HepG2 (cell line): ENCODE results near the gene GGA3. TPM values are rescaled to one million over a fixed set of nuclear protein-coding genes. Genes with fewer than 3 reads are reported as not detected.

ENCODE experiments used
- ADNP ChIP-seq: sonication (generic); formaldehyde crosslinking; IDR thresholded peaks from 2 replicates; pipeline ENCODE4 v1.4.0; 2020; ENCODE audit warnings: missing genetic modification reagents
- DR1 ChIP-seq: sonication (generic); formaldehyde crosslinking; IDR thresholded peaks from 2 replicates; pipeline ENCODE4 v1.8.0; 2021; ENCODE audit warnings: mild to moderate bottlenecking, missing genetic modification reagents, inconsistent platforms
- EEA1 ChIP-seq: sonication (generic); formaldehyde crosslinking; IDR thresholded peaks from 2 replicates; pipeline ENCODE4 v1.5.1; 2020; ENCODE audit warnings: mild to moderate bottlenecking, missing genetic modification reagents, borderline replicate concordance
- HMGA1 ChIP-seq: sonication (generic); formaldehyde crosslinking; conservative IDR thresholded peaks from 2 replicates; pipeline ENCODE4 v1.4.0; 2020; ENCODE audit warnings: missing genetic modification reagents
- HNRNPK ChIP-seq: fragments of 200-400 bp; formaldehyde crosslinking; IDR thresholded peaks from 2 replicates; pipeline ENCODE4 v1.6.1; 2018; ENCODE audit warnings: low read length, low read depth, moderate library complexity, mild to moderate bottlenecking; ENCODE audit not compliant: poor library complexity, severe bottlenecking
- KLF13 ChIP-seq: sonication (generic); formaldehyde crosslinking; IDR thresholded peaks from 2 replicates; pipeline ENCODE4 v1.4.0; 2020; ENCODE audit warnings: mild to moderate bottlenecking, missing genetic modification reagents
- KLF6 ChIP-seq: IDR thresholded peaks from 2 replicates; pipeline ENCODE4 v1.8.0; 2016; ENCODE audit warnings: missing biosample characterization, missing genetic modification reagents
- MAF1 ChIP-seq: sonication (generic); formaldehyde crosslinking; IDR thresholded peaks from 2 replicates; pipeline ENCODE4 v1.5.0; 2020; ENCODE audit warnings: missing genetic modification reagents, borderline replicate concordance
- MAFG ChIP-seq: sonication (generic); formaldehyde crosslinking; IDR thresholded peaks from 2 replicates; pipeline ENCODE4 v1.5.1; 2020; ENCODE audit warnings: mild to moderate bottlenecking, missing genetic modification reagents
- MEIS1 ChIP-seq: sonication (generic); formaldehyde crosslinking; IDR thresholded peaks from 2 replicates; pipeline ENCODE4 v1.9.0; 2021; ENCODE audit warnings: mild to moderate bottlenecking, missing genetic modification reagents, moderate library complexity, borderline replicate concordance
- NFKB2 ChIP-seq: sonication (generic); formaldehyde crosslinking; IDR thresholded peaks from 2 replicates; pipeline ENCODE4 v1.4.0; 2020; ENCODE audit warnings: missing genetic modification reagents, borderline replicate concordance
- NKX3-1 ChIP-seq: sonication (generic); formaldehyde crosslinking; IDR thresholded peaks from 2 replicates; pipeline ENCODE4 v1.5.0; 2020; ENCODE audit warnings: missing genetic modification reagents
- PAF1 ChIP-seq: IDR thresholded peaks from 2 replicates; pipeline ENCODE4 v1.6.1; 2016; ENCODE audit warnings: missing genetic modification reagents, missing compliant biosample characterization
- THYN1 ChIP-seq: sonication (generic); formaldehyde crosslinking; IDR thresholded peaks from 2 replicates; pipeline ENCODE4 v1.8.1; 2023; ENCODE audit warnings: low read depth, mild to moderate bottlenecking, moderate library complexity, missing genetic modification reagents, borderline replicate concordance
- ZFP91 ChIP-seq: sonication (generic); formaldehyde crosslinking; IDR thresholded peaks from 2 replicates; pipeline ENCODE4 v1.9.0; 2022; ENCODE audit warnings: missing genetic modification reagents, mild to moderate bottlenecking, borderline replicate concordance
- ZNF12 ChIP-seq: sonication (generic); formaldehyde crosslinking; IDR thresholded peaks from 2 replicates; pipeline ENCODE4 v1.5.0; 2020; ENCODE audit warnings: missing genetic modification reagents
- ZNF235 ChIP-seq: sonication (generic); formaldehyde crosslinking; IDR thresholded peaks from 2 replicates; pipeline ENCODE4 v1.8.1; 2023; ENCODE audit warnings: mild to moderate bottlenecking, missing genetic modification reagents, borderline replicate concordance
- ZNF337 ChIP-seq: sonication (generic); formaldehyde crosslinking; IDR thresholded peaks from 2 replicates; pipeline ENCODE4 v1.5.1; 2020; ENCODE audit warnings: missing genetic modification reagents, low read depth, mild to moderate bottlenecking, borderline replicate concordance
- ZNF547 ChIP-seq: sonication (generic); formaldehyde crosslinking; IDR thresholded peaks from 2 replicates; pipeline ENCODE4 v1.5.1; 2020; ENCODE audit warnings: mild to moderate bottlenecking, missing genetic modification reagents
- ZNF644 ChIP-seq: IDR thresholded peaks from 2 replicates; pipeline ENCODE4 v1.6.1; 2016; ENCODE audit warnings: low read depth
- ZNF670 ChIP-seq: sonication (generic); formaldehyde crosslinking; IDR thresholded peaks from 2 replicates; pipeline ENCODE4 v1.8.0; 2022; ENCODE audit warnings: mild to moderate bottlenecking, missing genetic modification reagents, borderline replicate concordance
- ZNF761 ChIP-seq: sonication (generic); formaldehyde crosslinking; conservative IDR thresholded peaks from 2 replicates; pipeline ENCODE4 v1.4.0; 2020; ENCODE audit warnings: mild to moderate bottlenecking, missing genetic modification reagents
- polyA plus RNA-seq, 8 experiments: library from polyadenylated mRNA; depleted of rRNA in 3 of 8; stranded (reverse) in 7 of 8; unstranded in 1 of 8; fragments of >200 nt; fragmentation: Illumina TruSeq in 4 of 8; extraction: Trizol in 4 of 8; gene quantifications; 2 replicates each; pipeline versions ENCODE4 v1.2.1 to v1.2.3, GENCODE V29; 2011 to 2016; ENCODE audit warnings: low read depth in 4 of 8, missing spikeins in 1 of 8, mixed read lengths in 1 of 8; ENCODE audit not compliant: insufficient read depth in 1 of 8
- total RNA-seq, 5 experiments: library from RNA; depleted of rRNA; stranded (reverse); fragments of >200 nt; fragmentation: Illumina TruSeq; extraction: Trizol; gene quantifications; 2 replicates each; pipeline ENCODE4 v1.2.3, GENCODE V29; 2016; ENCODE audit warnings: low read depth in 1 of 5
- TF ChIP-seq, protein P1 (sequence below): sonication (generic); formaldehyde crosslinking; IDR thresholded peaks from 2 replicates; pipeline ENCODE4 v1.5.0; 2020; ENCODE audit warnings: mild to moderate bottlenecking, missing genetic modification reagents
- TF ChIP-seq, protein P2 (sequence below): sonication (generic); formaldehyde crosslinking; IDR thresholded peaks from 2 replicates; pipeline ENCODE4 v1.4.0; 2020; ENCODE audit warnings: missing genetic modification reagents

GGA3 gene
- total and polyA plus RNA-seq, 2 of the 13 experiments (the other 11 are each of a cell fraction or from before 2014, with no cell fraction given): 28.4 to 43.7 TPM

GRCh38 chr17:75271233-75271954 is 10.0 kb upstream of the GGA3 start (continued):
- TF ChIP-seq, protein P1, sequence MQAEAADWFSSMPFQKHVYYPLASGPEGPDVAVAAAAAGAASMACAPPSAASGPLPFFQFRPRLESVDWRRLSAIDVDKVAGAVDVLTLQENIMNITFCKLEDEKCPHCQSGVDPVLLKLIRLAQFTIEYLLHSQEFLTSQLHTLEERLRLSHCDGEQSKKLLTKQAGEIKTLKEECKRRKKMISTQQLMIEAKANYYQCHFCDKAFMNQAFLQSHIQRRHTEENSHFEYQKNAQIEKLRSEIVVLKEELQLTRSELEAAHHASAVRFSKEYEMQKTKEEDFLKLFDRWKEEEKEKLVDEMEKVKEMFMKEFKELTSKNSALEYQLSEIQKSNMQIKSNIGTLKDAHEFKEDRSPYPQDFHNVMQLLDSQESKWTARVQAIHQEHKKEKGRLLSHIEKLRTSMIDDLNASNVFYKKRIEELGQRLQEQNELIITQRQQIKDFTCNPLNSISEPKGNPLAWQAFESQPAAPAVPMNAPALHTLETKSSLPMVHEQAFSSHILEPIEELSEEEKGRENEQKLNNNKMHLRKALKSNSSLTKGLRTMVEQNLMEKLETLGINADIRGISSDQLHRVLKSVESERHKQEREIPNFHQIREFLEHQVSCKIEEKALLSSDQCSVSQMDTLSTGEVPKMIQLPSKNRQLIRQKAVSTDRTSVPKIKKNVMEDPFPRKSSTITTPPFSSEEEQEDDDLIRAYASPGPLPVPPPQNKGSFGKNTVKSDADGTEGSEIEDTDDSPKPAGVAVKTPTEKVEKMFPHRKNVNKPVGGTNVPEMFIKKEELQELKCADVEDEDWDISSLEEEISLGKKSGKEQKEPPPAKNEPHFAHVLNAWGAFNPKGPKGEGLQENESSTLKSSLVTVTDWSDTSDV (CRISPR knock-in tag): no peak
- TF ChIP-seq ZFP91 (CRISPR knock-in tag) (peak; percentile 80; the same call in 1 of the 2 replicates), ZNF337 (CRISPR knock-in tag) (no peak), NFKB2 (CRISPR knock-in tag) (no peak; the same call in 1 of the 2 replicates), MEIS1 (CRISPR knock-in tag) (no peak), HNRNPK (peak; percentile 33), HMGA1 (CRISPR knock-in tag) (no peak), KLF6 (CRISPR knock-in tag) (no peak), ZNF644 (CRISPR knock-in tag) (no peak), NKX3-1 (CRISPR knock-in tag) (peak; percentile 60; the same call in 1 of the 2 replicates), PAF1 (CRISPR knock-in tag) (no peak), ZNF670 (CRISPR knock-in tag) (no peak), THYN1 (CRISPR knock-in tag) (no peak), EEA1 (CRISPR knock-in tag) (no peak), MAF1 (CRISPR knock-in tag) (no peak), DR1 (CRISPR knock-in tag) (peak; percentile 43), ADNP (CRISPR knock-in tag) (peak; percentile 63; the same call in 1 of the 2 replicates), MAFG (no peak), ZNF12 (no peak), KLF13 (CRISPR knock-in tag) (no peak), ZNF235 (CRISPR knock-in tag) (peak; percentile 98), ZNF547 (CRISPR knock-in tag) (peak; percentile 83), ZNF761 (CRISPR knock-in tag) (peak; percentile 72; the same call in 1 of the 2 replicates)
- TF ChIP-seq, protein P2, sequence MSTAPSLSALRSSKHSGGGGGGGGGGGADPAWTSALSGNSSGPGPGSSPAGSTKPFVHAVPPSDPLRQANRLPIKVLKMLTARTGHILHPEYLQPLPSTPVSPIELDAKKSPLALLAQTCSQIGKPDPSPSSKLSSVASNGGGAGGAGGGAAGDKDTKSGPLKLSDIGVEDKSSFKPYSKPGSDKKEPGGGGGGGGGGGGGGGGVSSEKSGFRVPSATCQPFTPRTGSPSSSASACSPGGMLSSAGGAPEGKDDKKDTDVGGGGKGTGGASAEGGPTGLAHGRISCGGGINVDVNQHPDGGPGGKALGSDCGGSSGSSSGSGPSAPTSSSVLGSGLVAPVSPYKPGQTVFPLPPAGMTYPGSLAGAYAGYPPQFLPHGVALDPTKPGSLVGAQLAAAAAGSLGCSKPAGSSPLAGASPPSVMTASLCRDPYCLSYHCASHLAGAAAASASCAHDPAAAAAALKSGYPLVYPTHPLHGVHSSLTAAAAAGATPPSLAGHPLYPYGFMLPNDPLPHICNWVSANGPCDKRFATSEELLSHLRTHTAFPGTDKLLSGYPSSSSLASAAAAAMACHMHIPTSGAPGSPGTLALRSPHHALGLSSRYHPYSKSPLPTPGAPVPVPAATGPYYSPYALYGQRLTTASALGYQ: 0 out of 2 replicates have a peak, but pooled peaks have one; percentile 35
